TTC549 (cell line): ENCODE data around the gene ISCU.
"Not testable (repeated sequence)": the region's sequence is repeated elsewhere in the genome, so short reads cannot be mapped to it uniquely, and the experiment has no call there.

Experiments
- FAIRE-seq: peaks from 2 replicates; lab custom pipeline; 2012; peaks lifted over from hg19 to GRCh38; lab: Jason Lieb, UNC

Gene ISCU

GRCh38 chr12:108570743-108571608, 8.6 kb downstream of the ISCU start:
- no peak for FAIRE-seq

GRCh38 chr12:108571609-108572165, 9.3 kb downstream of the ISCU start:
- no peak for FAIRE-seq

DNA sequence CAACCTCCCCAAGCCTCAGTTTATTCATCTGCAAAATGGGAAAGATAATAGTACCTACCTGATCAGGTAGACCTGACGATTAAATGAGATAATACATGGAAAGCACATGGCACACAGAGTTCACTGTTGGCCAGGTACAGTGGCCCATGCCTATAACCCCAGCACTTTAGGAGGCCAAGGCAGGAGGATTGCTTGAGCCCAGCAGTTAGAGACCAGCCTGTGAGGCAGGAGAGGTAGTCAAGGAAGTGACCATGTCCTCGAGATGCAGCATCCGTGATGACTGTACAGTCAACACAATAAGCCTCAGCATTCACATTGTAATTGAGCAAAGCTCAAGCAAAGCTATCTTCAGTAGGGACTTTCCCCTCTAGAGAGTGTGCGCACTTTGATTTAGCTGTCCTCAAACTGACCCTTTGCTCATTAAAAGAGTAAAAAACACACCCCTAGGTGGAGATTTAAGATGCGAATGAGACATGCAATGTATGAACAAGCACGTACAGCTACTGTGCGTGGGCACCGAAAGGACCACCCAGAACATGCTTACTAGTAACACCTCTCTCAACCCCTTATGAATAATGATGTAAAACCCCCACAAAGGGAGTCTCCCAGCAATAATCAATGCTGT, 9.9 kb downstream of the ISCU start:
- no peak for FAIRE-seq

DNA sequence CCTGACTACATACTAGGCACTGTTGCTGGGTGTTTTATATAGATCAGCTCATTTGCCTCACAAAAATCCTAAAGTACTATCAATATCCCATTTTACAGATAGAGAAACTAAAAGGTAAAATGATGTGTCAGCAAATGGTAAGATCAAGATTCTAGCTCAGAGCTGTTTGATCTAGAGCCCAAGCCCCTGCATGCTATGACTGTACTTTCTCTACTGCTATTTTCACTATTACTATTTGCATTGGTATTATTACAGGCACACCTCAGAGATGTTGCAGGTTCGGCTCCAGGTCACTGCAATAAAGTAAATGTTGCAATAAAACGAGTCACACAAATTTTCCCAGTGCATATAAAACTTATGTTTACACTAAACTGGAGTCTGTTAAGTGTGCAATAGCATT, 10.9 kb downstream of the ISCU start:
- no peak for FAIRE-seq

- FAIRE-seq: not testable (repeated sequence)
Measured at GRCh38 chr12:108574276-108574675, 11.9 kb downstream of the ISCU start.

GRCh38 chr12:108575199-108575912, 13.0 kb downstream of the ISCU start:
- no peak for FAIRE-seq

DNA sequence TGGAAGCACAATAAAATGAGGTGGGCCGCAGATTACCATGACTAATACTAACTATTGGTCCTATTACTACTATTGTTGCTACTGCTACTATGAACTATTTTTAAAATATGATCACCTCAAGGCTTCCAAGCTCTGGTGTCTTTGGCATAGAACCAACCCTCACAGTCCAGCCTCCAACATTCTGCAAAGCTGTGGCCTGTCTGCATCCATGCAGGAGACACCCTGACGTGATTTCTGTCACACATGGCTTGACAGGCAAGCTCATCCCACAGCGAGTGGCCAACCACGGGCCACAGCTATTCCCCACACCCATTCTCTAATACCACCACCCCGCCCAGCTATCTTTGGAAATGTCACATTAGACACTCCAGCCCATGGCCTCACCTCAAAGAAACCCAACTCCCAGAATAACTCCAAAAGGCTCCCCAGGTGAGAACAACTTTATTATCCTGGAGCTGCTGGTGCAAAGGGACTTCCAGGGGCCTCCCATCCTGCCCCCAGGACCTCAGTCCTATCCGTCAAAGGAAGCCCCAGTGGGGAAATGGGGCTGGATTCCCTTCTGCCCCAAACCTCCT, 14.4 kb downstream of the ISCU start:
- no peak for FAIRE-seq

GRCh38 chr12:108577458-108577857, 15.1 kb downstream of the ISCU start:
- no peak for FAIRE-seq

- no peak for FAIRE-seq
Measured at GRCh38 chr12:108578264-108578663, 15.9 kb downstream of the ISCU start.

GRCh38 chr12:108578813-108579212, 16.4 kb downstream of the ISCU start:
- no peak for FAIRE-seq

- FAIRE-seq: no peak
Measured at GRCh38 chr12:108580531-108580930, 18.1 kb downstream of the ISCU start.

DNA sequence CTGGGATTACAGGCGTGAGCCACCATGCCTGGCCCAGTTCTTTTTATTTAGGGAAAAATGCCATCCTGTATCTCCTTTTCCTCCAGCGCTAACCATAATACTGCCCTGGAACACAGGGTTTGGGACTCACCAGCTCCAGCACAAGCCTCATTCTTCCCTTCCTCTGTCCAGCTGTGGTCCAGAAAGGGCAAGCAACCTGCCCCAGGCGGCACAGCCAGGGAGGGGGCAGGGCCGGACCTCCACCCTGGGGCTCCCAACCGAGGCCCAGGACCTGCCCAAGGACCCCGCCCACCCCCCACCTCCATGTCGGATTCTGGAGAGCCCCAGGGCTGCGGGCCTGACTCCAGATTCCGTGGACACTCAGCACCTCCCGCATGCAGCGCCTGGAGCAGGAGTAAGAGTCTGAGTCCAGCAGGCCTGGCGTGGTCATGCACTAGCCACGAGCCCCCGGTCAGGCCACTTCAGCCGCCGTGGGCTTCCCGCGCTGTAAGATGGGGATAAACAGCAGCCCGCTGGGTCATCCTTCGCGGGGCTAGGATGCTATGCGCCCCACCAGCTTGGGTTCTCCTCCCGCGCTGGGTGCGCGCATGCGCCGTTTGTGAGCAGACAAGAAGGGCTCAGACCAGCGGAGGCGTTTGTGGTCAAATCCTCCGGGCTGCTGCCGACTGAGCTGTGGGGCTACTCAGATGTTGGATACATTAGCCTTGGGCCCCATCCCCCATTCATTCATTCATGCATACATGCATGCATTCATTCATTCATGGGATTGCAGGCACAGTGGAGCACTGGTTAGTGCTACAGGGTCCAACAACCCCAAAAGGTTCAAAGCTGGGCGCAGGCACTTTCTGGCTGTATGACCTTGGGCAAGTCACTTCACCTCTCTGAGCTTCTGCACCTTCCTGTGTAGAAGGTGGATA, 19.2 kb downstream of the ISCU start:
- no peak for FAIRE-seq

- FAIRE-seq: no peak
Measured at GRCh38 chr12:108582509-108582908, 20.1 kb downstream of the ISCU start.

- no peak for FAIRE-seq
Measured at GRCh38 chr12:108582978-108583770, 20.8 kb downstream of the ISCU start.

DNA sequence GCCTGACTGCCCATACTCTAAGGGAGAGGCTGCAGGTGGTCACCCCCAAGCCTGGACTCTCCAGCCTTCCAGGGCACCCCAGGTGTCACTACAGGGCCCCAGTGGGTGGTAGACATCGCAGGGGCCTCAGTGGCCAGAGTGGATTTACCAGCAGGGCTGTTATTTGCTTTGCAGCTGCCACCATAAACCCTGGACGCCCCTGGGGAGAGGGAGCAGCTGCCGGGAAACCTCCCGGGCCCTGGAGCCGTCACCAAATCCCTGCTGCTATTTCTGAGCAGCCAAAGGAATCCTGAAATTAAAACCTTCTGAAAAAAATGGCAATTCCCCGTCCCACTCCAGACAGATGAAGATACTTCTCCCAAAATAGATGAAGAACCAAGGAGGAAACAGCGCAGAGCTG, 21.6 kb downstream of the ISCU start:
- no peak for FAIRE-seq

DNA sequence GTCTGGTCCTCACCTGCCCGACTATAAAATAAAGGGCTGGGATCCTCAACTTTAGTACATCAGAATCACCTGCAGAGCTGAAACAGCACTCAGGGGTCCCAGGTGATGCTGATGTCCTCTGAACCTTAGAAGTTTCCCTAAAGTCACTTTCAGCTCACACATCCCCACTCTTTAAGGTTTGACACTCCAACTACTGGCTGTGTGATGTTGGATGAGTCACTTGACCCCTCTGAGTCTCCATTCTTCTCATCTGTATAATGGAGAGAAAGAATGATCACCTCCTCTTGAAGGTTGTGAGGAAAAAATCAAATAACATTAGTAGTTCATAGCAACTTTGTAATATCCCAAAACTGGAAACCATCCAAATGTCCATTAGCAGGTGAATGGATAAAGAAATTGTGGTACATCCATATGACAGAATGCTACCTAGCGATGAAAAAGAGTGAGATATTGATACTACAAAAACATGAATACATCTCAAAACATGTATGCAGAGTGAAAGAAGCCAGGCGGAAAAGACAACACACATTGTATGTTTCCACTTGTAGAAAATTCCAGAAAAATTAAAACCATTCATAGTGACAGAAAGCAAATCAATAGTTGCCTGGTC, 22.2 kb downstream of the ISCU start:
- FAIRE-seq: no peak

GRCh38 chr12:108585864-108586263, 23.5 kb downstream of the ISCU start:
- no peak for FAIRE-seq

DNA sequence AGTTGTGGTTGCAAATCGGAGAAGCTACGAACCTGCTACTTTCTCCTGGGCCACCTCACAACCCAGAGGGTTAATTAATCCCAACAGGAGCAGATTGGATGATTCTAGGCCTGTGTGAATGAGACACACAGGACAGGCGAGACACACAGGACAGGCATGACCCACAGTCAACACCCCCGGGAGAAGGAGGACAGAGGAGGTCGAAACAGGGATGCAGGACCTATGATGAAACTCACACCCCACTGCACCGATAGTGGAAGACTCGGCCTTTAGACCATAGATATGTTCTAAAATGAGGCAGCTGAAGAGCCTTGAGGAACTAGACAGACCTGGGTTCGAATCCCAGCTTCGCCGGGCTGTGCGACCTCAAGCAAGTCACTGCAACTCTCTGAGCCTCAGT, 23.9 kb downstream of the ISCU start:
- FAIRE-seq: no peak

- no peak for FAIRE-seq
Measured at GRCh38 chr12:108587826-108588225, 25.4 kb downstream of the ISCU start.
